ENCODE measurements around the gene PRKCE. TPM values are rescaled to one million over a fixed set of nuclear protein-coding genes. Genes with fewer than 3 reads are reported as not detected.

The PRKCE gene
- total RNA-seq, 1 experiment from 2014 or later = 14.0 TPM

- Histone ChIP-seq H3K27me3 (ENCODE audit: control insufficient read depth, insufficient read depth, low read length) (no peaks in the 10 kb centered on the region), H3K27ac (ENCODE audit: low read length) (no peak overlapping the region), H3K4me3 (ENCODE audit: low read depth in 2 of 2, low read length in 2 of 2) (no peak overlapping the region), H3K9me3 (ENCODE audit: control insufficient read depth, insufficient read depth, low read depth, low read length) (no peaks in the 10 kb centered on the region), H3K36me3 (ENCODE audit: control insufficient read depth, insufficient read depth, low read length) (no peaks in the 10 kb centered on the region), H3K4me1 (ENCODE audit: control insufficient read depth, insufficient read depth, low read length) (0 out of 2 replicates have a peak, but pooled peaks cover 3% of the 10 kb centered on the region)
- TF ChIP-seq TCF7L2 (IDR thresholded peaks at IDR 0.05; ENCODE audit: low read depth, low read length) = peak; percentile 28; the same call in 1 of the 2 replicates
- TF ChIP-seq CTCF (IDR thresholded peaks at IDR 0.05) = no peak
- ATAC-seq (no peak), DNase-seq (ENCODE audit: low read depth, low spot score) (no peak)
- ChIA-PET CTCF (no interaction called here), POLR2A (no interaction called here)
- in situ Hi-C loops (cut with HindIII; ENCODE audit: low pct_unique_long_range_greater_than_20kb, low sequenced_read_pairs) = no loop called here
- no TSS peak for BruUV-seq (replicated peaks)
- intact Hi-C loops (cut with micrococcal nuclease; ENCODE audit: unreplicated experiment) = no loop called here
These were observed 188.2 kb downstream of the PRKCE start for GRCh38 chr2:45839508-45840251.

GRCh38 chr2:45840481-45840880 is 189.0 kb downstream of the PRKCE start:
- in situ Hi-C loops (cut with HindIII; ENCODE audit: low pct_unique_long_range_greater_than_20kb, low sequenced_read_pairs) = no loop called here
- 0 out of 2 replicates have a peak, but pooled peaks cover 3% of the 10 kb centered on the region for H3K4me1 ChIP-seq (ENCODE audit: control insufficient read depth, insufficient read depth, low read length)
- H3K4me3 ChIP-seq (ENCODE audit: low read depth in 2 of 2, low read length in 2 of 2) = no peak overlapping the region
- no peak for ATAC-seq
- no peaks in the 10 kb centered on the region for H3K27me3 ChIP-seq (ENCODE audit: control insufficient read depth, insufficient read depth, low read length)
- intact Hi-C loops (cut with micrococcal nuclease; ENCODE audit: unreplicated experiment) = no loop called here
- ChIA-PET CTCF (no interaction called here), POLR2A (no interaction called here)
- no peaks in the 10 kb centered on the region for H3K9me3 ChIP-seq (ENCODE audit: control insufficient read depth, insufficient read depth, low read depth, low read length)
- H3K36me3 ChIP-seq (ENCODE audit: control insufficient read depth, insufficient read depth, low read length) = no peaks in the 10 kb centered on the region
- no peak for TF ChIP-seq TCF7L2 (IDR thresholded peaks at IDR 0.05; ENCODE audit: low read depth, low read length)
- TF ChIP-seq, protein P1, sequence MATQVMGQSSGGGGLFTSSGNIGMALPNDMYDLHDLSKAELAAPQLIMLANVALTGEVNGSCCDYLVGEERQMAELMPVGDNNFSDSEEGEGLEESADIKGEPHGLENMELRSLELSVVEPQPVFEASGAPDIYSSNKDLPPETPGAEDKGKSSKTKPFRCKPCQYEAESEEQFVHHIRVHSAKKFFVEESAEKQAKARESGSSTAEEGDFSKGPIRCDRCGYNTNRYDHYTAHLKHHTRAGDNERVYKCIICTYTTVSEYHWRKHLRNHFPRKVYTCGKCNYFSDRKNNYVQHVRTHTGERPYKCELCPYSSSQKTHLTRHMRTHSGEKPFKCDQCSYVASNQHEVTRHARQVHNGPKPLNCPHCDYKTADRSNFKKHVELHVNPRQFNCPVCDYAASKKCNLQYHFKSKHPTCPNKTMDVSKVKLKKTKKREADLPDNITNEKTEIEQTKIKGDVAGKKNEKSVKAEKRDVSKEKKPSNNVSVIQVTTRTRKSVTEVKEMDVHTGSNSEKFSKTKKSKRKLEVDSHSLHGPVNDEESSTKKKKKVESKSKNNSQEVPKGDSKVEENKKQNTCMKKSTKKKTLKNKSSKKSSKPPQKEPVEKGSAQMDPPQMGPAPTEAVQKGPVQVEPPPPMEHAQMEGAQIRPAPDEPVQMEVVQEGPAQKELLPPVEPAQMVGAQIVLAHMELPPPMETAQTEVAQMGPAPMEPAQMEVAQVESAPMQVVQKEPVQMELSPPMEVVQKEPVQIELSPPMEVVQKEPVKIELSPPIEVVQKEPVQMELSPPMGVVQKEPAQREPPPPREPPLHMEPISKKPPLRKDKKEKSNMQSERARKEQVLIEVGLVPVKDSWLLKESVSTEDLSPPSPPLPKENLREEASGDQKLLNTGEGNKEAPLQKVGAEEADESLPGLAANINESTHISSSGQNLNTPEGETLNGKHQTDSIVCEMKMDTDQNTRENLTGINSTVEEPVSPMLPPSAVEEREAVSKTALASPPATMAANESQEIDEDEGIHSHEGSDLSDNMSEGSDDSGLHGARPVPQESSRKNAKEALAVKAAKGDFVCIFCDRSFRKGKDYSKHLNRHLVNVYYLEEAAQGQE (IDR thresholded peaks at IDR 0.05; ENCODE audit: insufficient read depth in 1 of 2, low read depth in 2 of 2, low read length in 1 of 2) = no peak
- no peak for TF ChIP-seq SIN3A (IDR thresholded peaks at IDR 0.05; ENCODE audit: borderline replicate concordance, insufficient read depth, low read depth, low read length)
- no peak for TF ChIP-seq POLR2AphosphoS5 (IDR thresholded peaks at IDR 0.05; ENCODE audit: low read depth, low read length)
- no peak for TF ChIP-seq CTCF (IDR thresholded peaks at IDR 0.05)
- no peak for DNase-seq (ENCODE audit: low read depth, low spot score)
- BruUV-seq (replicated peaks) = no TSS peak
- no peak overlapping the region for H3K27ac ChIP-seq (ENCODE audit: low read length)
